ENCODE results near the gene SALL1.

Gene SALL1

DNA sequence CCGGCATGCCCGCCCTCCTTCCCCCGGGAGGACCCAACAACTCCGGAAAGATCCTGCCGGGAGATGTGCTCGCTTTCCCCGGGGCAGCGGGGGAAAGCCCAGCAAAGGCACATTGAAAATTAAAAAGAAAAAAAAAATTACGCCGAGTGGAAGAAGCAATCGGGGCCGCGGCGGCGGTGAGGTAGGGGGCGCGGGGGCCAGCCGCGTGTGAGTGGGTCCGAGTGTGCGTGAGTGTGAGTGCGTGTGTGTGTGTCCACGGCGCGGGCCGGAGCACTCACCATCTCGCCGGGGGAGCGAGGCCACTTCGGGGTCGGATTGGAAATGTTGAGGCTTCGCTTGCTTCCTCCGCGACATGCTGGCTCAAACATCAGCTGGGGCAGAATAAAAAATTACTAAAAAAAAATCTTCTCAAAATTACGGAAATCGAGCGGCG lies at the start of gene SALL1:
Gene SALL1 (minus strand): TSS at position 383 of the 433 bp plus-strand sequence. CDS start 29 bp downstream, at position 354.
- no peak for DNase-seq (ENCODE audit: low read depth)

DNA sequence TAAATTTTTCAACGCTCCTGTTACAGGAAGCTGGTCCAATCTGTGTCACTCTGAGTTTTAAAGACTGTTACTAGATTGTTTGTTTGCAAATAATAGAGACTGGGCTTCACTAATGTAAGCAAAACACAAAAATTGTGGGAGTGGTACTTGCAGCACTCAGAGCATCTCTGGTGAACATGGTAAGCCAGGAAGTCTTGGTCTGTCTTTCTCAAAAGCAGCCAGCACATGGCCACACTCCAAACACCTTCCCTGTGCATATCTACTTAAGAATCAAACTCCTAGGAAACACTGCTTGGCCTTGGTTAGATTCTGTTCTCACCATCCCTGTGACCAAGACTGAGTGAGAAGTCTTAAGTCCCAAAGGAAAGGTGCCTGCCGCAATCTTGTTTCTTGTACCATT lies 49.7 kb upstream of the SALL1 start:
- no peak for DNase-seq (ENCODE audit: low read depth)

DNA sequence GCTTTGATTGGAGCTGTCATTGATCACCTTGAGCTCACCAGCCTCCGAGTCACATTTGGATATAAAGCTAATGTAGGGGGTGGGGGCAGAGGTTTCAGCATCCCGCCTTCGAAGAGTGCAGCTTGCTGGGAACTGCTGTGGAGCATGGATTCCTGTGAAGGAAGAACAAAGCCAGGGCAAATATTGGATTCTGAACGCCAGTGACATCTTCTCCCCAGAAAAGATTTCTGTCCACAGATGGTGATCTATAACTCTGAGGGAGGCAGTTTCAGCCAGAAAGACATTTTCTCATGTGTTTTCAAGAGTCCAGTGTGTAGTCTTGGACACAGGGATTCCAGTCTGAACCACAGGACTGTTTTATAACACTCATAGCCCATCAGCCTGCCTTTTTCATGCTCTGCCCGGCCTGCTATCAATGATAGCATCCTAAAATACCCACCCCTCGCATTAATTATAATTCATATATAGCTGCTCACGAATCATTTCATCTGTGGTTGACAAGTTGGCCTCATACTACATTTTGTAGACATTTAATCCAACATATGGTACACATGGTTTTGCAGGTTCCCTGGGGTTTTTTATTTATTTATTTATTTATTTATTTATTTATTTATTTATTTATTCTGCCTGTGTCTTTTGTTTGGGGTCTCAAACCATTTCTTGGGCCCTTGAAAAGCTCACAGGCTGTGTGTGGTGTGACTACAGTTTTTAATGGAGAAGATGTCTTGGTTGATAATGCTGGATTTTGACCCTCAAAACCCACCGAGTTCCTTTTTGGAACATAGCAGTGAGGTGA lies 47.1 kb upstream of the SALL1 start:
- DNase-seq (ENCODE audit: low read depth) = no peak

DNA sequence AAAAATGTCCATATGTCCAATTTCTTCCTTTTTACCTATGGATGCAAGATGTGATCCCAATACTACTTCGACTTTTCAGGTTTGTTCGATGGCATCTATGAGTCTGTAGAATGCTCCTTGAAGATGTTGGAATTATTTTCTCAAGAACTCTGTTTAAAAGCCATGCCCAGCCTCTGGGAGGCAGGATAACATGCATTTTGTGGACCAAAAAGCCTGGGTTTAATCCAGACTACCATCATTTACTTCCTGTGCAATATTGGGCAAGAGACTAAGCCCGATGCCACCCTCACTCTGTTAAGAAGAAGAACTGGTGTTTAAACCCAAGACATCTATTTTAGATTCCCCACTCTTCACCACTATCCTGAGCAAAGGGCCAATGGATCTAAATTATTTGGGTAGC lies 42.8 kb upstream of the SALL1 start:
- DNase-seq (ENCODE audit: low read depth) = no peak

DNA sequence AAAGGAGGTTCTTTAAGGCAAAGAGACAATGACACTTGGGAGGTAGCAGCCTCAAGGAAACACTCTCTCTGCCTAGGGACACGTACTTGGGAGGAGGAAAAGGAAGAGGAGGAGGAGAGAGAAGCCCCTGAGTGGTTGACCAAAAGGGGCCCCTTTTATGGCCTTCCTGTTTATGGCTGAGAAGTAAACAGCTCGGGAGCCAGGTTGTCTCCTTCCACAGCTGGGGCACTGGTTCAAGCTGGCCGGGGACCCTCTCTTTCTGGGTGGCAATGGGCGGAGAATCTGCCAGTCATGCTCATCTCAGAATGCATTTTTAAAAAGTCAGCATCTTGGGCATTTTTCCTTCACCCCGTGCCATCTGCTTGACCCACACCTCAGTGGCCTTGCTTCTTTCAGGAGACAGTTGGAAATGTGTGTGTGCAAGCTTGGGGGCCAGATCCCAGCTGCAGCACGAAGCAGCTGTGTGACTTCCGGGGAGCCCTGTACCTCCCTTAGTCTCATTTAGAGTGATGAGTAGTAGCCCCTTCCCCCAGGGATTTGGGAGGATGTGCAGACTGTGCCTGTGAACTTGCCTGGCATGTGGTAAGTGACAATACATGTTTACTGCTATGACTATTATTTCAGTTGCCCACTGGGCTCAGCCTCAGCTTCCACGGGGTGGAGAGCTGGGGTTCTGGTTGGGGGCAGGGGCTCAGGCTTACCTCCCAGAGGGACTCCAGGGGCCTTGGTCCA lies 33.8 kb upstream of the SALL1 start:
- no peak for DNase-seq (ENCODE audit: low read depth)

DNA sequence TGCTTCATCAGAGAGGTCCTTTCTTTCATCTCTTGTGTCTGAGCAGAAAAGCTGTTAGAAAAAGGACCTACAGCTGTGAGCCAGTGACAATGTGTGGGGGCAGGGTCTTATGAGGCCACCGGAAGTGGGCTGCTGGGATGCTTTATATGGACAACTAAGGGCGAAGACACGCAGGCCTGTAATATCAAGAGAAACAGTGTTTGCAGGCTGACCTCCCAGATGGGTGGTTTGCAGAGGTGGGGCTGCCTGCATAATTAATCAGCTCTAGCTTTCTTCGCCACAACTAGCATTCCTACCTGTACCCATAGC lies 30.4 kb upstream of the SALL1 start:
- no peak for DNase-seq (ENCODE audit: low read depth)

DNA sequence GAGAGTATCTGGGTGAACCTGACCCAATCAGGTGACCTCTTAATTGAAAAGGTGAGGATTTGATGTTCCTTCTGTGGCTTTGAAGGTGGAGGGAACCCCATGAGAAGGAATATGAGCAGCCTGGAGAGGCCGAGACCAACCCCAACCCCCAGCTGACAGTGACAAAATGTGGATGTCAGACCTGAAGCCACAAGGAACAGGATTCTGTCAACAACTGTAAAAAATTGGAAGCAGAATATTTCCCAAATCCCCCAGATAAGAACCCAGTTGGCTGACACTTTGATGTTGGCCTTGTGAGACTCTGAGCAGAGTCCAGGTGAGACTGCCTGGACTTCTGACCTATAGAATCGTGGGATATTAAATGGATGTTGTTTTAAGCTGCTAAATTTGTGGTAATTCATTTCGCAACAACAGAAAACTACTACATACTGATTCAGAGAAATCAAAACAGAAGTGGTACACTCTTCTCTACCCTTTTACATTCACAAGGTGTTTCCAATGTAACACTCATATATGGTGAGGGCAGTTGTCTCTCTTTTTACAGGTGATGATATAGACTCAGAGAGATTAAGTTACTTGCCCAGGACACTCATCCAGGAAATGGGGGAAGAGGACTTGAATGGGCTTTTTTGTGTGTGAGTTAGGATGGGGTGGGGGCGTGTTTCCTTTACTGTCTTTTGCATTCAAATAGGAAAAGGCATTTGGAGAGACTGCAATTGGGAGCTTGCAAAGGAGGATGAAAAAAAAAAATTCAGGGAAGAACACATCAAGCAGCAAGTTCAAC lies 29.8 kb upstream of the SALL1 start:
- DNase-seq (ENCODE audit: low read depth) = no peak

DNA sequence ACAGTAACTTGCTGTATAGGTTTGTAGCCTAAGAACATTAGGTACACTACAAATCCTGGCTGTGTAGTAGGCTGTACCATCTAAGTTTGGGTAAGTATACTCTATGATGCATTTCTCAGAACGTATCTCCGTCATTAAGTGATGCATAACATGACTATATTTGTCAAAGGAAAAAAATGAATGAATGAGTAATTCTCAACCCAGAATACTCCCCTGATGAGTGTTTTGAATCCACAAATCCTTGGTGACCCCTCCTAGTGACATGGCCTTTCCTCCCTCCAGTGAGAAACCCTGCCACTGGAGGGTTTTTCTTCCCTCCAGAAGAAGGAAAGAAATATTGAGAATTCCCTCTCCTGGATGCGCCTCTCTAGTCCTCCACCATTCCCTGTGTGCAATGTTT lies 24.0 kb upstream of the SALL1 start:
- no peak for DNase-seq (ENCODE audit: low read depth)

DNA sequence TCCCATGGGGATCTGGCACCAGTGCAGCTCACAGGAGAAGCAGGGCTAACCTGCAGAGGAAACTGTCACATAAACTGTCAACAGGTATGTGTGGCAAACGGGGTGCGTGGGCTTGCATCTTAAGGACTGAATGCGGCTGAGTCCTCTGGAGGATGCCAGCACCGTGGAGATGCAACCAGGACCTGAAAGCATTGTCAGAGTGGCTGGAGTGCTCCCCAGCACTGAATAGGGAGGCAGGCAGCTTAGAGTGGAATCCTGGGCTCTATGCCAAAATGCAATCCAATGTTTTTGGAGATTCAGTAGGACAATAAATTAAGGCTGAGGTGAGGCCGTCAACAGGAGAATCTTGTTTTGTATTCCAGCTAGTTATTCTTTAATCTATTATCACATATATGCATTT lies 21.3 kb upstream of the SALL1 start:
- DNase-seq (ENCODE audit: low read depth) = no peak

DNA sequence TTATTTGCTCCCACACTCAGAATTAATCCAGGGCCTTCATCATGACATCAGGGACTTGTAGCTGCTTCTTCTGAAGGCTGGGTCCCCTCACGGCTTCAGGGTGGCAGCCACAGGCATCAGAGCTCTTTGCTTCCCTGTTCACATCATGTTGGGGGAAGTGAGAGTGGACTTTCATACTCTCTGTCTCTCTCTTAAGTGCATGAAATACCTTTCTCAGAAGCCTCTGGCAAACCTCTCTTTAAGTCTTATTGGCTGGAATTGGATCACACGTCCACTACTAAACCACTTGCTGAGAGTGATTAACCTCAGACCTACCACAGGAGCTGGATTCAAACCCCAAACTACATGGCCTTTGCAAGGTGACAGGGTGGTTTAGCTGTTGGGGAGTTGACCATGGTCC lies 17.7 kb upstream of the SALL1 start:
- no peak for DNase-seq (ENCODE audit: low read depth)

DNA sequence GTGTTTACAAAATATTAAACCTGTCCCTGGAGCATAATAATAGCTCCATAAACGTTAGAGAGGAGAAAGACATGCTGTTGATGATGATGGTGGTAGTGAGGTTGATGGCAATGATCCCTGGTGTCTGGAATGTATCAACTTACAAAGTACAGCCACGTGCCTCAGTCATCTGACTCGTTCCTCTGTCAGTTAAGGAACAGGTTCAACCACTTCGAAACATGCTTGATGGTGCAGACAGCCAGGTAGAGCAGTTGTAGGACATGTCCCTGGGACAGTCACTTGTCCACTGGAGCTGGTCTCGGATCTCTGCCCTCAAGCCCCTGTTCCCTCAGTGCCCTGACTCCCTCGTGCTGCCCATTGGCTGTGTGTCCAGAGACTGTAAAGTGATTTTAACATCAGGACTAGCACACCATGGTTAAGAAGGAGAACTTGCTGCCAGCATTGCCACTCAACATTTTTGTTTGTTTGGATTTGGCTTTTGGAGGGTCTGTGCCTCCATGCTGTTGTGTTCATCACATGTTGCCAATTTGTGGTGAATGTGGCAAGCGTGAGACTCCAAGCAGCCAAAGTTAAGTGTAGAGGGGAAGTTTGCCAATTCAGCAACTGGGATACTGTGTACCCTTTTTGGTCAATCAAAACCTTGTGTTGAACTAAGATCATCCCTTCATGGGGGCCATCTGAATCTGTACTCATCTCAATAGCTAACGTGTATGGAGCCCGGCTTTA lies 16.3 kb upstream of the SALL1 start:
- DNase-seq (ENCODE audit: low read depth) = no peak

DNA sequence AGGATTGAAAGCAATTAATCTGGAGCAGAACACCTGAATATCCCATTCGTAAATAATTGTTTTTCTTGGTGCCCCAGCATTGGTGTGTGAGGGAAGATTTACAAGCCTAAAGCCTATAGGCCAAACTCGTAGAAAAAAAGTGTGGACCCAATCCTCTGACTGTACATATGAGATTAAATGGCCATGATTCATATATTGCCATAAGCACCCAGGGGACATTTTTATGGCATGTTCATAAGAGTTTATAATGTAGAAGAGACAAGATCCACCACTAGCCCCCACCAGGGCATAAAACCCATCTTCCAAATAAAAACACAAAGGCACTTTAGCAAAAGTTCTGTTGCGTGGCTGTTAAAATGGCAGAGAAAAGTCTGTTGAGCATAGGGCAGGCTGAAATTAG lies 15.5 kb upstream of the SALL1 start:
- no peak for DNase-seq (ENCODE audit: low read depth)

DNA sequence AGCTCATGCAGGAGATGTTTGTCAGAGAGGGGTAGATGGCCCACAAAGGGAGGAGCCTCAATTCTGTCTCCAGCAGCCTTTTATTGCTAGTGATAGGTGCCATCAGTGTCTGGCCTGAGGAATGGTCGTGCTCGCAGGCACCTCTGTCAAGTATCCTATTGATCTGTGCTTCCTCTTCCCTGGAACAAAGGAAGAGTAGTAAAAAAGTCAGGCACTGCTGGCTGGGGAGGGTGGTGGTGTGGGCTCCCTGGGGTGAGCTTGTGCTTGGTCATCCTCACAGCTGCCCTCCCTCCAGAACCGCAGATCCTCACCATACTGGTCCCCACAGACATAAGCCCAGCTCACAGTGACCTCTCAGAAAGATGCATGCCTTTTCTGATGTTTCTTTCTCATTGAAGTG lies 15.0 kb upstream of the SALL1 start:
- DNase-seq (ENCODE audit: low read depth) = no peak

DNA sequence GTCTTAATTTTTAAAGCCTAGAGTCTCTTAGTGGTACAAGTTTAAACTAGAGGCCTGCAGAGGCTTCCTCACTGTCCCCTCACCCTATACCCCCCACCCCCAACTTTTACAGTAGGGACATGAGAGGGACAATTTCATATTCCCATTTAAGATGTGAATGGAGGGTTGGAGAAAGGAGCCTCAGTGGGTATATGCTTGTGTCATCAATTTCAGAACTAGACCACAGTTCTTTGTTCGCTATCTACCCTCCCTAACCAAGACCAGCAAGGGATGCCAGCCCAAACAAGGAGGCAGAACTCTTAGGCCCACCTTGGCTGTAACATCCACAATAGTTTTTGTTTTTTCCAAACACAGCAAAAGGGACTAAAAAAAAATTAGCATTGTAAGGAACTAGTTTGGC lies 14.0 kb upstream of the SALL1 start:
- no peak for DNase-seq (ENCODE audit: low read depth)

DNA sequence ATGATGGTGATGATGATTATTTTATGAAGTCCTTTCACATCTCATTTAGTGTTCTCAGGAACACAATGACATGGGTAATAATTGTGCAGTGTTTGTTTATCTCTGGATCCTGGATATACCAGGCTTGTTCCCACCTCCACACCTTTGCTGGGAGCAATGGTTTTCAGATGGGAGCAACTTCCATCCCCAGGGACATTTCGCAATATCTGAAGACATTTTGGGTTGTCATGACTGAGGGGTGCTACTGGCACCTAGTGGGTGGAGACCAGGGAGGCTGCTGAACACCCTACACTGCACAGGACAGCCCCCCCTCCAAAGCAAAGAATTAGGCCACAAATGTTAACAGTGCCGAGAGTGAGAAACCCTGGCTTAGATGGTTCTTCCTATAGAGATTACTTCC lies 13.5 kb upstream of the SALL1 start:
- DNase-seq (ENCODE audit: low read depth) = no peak

DNA sequence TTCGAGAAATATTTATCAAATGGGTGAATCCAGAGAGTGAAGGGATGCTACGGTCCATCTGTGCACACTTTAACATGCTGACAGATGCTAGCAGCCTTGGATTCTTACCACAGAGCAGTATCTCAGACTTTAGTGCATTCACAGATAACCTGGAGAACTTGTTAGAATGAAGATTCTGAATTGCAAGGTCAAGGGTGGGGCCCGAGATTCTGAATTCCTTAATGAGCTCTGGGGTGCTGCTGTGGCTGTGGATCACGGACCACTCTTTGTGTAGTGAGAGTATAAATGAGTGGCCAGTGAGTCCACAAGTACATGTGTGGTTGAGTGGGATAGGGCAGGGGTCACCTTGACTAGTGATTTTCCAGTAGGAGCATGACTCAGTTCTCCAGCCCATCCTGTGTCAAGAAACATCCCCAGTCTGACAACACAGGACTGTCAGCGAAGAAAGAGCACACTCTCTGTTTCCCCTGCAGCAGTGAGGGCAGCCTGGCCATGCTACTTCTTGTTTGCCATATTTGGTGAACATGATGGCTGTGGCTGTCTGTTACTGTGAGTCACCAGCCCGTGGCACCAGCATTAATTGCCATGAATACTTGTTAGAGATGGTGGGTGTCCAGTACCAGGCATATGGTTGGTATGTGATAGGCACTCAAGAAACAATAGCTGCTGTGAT lies 13.0 kb upstream of the SALL1 start:
- DNase-seq (ENCODE audit: low read depth) = no peak

DNA sequence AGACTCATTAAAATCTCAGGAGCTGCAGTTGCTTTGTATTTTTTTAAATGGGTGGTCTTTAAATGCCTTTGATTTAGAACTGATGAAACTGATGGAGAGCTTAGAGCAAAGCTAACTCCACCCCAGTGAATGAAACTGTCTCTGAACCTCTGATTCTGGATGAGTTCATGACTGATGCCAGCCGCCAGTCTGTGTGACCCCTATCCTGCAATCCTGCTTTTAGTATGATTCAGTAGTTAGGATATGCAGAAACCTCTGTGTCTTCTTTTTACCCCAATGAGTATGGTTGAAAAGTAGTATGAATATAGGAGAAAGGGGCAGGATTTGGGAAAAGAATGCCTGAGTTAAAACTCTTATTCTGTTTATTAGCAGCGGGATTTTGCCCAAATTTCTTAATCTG lies 12.3 kb upstream of the SALL1 start:
- no peak for DNase-seq (ENCODE audit: low read depth)

DNA sequence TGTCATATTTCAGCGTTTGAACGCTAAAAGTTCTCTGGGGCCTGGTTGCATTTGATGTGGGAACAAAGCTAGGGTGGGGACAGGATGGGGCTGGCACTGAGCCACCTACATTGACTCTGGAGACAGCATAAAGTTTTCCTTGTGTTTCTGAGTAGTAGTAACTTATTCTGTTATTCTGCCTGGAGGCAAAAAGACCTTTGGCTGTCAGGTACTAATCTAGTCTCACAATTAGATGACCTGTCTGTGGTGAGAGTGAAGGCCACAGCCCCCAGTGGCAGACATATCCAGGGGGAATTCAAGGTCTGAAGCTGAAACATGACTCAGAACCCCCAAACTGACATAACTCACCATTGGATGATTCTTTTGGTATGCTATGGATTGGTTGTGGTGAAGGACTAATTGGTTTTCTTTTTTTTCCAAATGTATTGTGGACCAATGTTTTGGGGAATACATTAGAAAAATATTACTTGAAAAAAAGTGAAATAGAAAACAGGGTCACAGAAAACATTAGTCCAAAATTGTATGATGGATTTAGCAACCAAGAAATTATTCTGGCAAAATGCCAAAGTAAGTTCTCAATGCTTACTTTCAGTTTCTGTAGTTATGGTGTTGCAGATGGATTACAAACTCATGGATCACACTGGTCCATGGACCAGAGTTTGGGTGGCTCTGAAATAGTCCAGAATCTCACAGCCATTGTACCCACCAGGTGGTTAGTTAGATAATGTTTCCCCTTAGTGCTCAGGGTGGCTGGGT lies 10.5 kb upstream of the SALL1 start:
- no peak for DNase-seq (ENCODE audit: low read depth)

DNA sequence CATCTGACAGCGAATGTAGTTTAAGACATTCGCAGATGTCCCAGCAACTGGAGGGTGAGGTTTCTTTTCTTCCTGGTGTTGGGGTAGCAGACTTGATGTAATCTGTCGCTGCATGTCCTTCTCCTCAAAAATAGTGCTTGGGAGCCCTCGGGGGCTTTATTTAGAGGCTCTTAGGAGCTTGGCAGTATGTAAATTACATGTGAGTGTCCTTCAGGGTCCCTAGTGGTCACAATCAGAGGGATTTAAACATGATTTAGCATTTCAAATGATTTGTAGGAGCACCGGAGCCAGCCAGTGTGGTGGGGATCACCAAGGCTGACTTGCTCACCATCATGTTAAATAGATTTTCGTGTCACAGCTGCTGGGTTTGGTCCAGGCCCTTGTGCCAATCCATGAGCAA lies 8.8 kb upstream of the SALL1 start:
- DNase-seq (ENCODE audit: low read depth) = no peak

DNA sequence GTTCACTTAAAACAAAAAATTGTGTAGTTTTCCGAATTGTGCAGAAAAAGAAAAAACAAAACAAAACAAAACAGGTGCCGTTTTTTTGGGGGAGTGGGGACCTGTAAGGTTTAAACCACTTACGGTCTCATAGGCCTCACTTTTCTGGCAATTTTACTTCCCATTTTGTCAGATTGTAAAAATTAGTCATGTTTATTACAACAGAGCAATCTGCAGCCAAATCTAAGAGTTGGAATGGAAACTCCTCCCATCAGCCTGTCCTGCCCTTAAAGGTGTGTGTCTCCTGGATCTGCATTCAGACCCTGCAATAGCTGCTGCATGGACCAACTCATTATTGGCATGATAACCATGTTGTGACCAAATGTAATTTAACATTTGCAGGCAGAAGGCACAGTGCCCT lies 8.2 kb upstream of the SALL1 start:
- no peak for DNase-seq (ENCODE audit: low read depth)

DNA sequence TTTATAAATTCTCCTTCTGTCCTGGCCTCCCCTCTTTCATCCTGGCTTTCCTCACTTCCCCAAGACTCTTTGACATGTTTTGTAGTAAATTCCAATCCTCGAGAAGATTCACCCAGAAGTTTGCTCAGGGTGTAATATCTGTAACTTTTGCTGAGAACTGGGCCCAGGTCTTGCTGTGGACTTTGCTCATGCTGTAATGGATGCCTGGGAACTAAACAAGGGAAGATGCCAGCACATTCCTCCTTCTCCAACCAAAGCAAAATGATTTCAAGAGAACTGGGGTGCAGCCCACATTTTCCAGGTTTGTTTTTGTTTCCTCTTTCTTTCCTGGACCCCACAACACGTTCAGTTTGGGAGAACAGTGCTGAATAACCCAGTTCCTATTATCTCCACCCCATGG lies 6.6 kb upstream of the SALL1 start:
- no peak for DNase-seq (ENCODE audit: low read depth)

All from activated T-cell treated with anti-CD3 and anti-CD28 coated beads for 1 hour (primary cell).